HK-2 (cell line): ENCODE results near the gene KDM6B.
"Not testable (repeated sequence)": the region's sequence is repeated elsewhere in the genome, so short reads cannot be mapped to it uniquely, and the experiment has no call there.

Source experiments
- DNase-seq: peaks from one replicate; pipeline ENCODE4 v3.0.0-alpha.2; 2018; ENCODE audit not compliant: unreplicated experiment

Gene KDM6B

DNA sequence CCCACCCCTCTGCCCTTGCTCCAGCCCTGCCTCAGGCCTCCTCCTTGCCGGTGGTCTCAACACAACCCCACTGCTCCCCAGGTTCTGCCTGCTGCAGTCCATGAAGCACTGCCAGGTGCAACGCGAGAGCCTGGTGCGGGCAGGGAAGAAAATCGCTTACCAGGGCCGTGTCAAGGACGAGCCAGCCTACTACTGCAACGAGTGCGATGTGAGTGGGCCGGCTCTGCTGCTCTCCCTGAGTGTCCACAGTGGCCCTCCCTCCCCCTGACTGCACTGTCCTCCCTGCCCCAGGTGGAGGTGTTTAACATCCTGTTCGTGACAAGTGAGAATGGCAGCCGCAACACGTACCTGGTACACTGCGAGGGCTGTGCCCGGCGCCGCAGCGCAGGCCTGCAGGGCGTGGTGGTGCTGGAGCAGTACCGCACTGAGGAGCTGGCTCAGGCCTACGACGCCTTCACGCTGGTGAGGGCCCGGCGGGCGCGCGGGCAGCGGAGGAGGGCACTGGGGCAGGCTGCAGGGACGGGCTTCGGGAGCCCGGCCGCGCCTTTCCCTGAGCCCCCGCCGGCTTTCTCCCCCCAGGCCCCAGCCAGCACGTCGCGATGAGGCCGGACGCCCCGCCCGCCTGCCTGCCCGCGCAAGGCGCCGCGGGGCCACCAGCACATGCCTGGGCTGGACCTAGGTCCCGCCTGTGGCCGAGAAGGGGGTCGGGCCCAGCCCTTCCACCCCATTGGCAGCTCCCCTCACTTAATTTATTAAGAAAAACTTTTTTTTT, 19.1 kb downstream of the KDM6B start:
- no peak for DNase-seq

DNA sequence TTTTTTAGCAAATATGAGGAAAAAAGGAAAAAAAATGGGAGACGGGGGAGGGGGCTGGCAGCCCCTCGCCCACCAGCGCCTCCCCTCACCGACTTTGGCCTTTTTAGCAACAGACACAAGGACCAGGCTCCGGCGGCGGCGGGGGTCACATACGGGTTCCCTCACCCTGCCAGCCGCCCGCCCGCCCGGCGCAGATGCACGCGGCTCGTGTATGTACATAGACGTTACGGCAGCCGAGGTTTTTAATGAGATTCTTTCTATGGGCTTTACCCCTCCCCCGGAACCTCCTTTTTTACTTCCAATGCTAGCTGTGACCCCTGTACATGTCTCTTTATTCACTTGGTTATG, 19.6 kb downstream of the KDM6B start:
- DNase-seq = no peak

DNA sequence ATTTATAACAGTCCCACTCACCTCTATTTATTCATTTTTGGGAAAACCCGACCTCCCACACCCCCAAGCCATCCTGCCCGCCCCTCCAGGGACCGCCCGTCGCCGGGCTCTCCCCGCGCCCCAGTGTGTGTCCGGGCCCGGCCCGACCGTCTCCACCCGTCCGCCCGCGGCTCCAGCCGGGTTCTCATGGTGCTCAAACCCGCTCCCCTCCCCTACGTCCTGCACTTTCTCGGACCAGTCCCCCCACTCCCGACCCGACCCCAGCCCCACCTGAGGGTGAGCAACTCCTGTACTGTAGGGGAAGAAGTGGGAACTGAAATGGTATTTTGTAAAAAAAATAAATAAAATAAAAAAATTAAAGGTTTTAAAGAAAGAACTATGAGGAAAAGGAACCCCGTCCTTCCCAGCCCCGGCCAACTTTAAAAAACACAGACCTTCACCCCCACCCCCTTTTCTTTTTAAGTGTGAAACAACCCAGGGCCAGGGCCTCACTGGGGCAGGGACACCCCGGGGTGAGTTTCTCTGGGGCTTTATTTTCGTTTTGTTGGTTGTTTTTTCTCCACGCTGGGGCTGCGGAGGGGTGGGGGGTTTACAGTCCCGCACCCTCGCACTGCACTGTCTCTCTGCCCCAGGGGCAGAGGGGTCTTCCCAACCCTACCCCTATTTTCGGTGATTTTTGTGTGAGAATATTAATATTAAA, 20.2 kb downstream of the KDM6B start:
- no peak for DNase-seq

DNA sequence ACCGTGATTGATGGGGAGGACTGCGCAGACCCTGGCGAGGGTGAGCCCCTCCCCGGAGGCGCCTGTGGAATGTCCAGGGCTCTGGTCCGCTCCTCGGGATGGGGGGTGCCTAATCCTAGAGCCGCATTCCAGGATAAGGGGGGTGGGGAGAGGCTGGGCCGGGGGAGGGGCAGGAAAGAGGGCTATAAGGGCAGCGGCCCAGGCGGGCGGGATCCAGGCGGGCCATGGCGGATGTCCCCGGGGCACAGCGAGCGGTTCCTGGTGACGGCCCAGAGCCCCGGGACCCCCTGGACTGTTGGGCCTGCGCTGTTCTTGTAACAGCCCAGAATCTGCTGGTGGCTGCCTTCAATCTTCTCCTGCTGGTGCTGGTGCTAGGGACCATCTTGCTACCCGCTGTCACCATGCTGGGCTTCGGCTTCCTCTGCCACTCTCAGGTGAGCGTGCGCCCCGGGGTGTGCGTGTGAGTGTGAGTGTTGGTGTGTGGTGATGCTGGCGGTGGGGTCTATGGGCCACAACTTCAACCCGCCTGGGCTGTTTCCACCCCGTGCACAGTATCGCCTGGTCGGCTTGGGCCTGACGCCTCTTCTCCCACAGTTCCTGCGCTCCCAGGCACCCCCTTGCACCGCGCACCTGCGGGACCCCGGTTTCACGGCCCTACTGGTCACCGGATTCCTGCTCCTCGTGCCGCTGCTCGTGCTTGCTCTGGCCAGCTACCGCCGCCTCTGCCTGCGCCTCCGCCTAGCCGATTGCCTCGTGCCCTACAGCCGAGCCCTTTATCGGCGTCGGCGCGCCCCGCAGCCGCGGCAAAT, 21.0 kb downstream of the KDM6B start, which contains the start of gene TMEM88:
TMEM88 (plus strand) TSS at position 216 of the 809 bp plus-strand sequence; CDS start at position 225, 9 bp downstream.
- no peak for DNase-seq

DNA sequence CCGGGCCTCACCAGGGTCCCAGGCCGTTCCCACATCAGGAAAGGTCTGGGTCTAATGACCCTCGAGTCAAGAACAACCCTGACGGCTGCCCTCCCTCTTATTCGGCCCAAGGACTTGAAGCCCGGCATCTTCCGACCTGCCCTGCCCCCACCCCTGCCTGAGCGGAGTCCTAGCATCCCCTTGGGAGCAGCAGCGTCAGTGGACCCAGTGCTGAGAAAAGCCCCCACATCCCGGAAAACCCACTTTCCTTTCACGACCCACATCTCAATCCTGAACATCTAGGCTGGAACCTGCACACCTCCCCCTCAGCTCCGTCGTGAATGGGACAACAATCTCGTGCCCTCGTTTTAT, 21.6 kb downstream of the KDM6B start:
- DNase-seq = no peak

DNA sequence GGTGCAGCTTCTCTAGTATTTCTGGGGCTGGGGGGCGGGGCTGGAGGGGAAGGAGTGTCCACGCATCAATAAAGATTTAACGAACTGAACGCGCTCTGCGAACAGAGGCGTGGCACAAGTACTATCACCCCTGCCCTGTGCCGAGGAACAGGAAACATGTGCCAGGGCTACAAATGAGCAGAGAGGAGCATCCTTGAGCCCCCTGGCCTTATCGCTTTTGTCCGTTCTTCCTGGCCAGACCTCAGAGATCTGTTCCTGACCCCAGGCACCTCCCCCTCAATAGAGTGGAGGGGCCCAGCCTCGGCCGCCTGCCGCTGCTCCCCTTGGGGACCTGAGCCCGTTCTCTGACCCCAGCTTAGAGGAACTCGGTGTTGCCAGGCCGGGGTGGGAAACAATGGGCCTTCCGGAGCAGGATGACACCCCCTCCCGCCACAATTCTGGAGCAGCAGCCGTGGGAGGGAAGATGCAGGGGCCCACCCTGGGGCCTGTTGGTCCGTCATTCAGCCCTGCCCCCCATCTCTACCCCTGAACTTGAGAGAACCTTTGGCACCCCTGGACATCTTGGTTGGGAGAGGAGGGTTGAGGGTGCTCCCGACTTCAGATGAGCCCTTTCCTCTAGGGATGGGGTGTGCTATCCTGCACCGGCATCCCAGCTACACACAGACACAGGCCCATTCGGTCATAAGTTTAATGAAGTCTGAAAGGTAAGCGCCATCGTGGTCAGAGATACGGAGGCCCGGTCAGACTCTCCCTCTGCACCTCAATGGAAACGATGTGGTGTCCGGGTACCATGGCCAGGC, 22.2 kb downstream of the KDM6B start:
- DNase-seq = peak; percentile 28

DNA sequence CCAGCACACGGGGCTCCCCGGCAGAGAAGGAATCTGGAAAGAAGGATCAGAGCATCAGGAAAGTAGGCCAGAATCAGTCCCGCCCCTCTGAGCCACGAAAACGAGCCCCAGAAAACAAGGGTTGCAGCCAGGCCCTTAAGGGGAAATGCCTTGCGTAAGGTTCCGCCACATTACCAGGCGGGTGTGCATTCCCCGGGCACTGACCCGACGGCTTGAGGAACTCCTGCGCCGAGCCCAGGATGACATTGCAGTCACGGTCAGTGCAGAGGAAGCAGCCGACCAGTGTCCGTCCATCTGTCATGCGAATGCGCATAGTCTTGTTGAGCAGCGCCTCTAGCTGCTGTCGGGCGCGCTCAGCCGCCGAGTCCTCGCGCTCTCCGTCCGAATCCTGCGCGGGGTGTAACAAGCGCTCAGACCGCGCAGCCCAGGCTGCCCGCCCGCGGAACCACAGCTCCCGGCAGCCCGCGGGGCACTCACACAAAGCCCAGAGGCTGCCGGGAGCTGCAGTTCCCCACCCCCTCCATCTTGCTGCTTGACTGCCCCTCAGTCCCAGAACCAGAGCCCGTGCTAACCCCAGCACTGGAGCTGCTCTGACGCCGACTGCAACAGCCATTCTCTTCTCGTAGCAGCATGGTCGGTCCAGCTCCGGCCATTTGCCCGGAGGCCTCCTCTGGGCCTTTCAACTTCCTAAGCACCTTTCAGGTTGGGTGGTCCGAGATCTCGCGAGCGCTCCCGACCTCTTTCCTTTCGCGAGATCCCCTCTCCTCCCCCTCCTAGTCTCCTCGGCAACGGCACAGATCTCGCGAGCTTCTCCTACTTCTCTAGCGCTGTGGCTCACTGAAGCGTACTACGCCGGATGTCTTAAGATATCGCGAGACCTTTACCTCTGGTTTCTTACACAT, 23.0 kb downstream of the KDM6B start, which contains the start of gene NAA38:
NAA38 (minus strand) TSS at position 749 of the 902 bp plus-strand sequence; CDS start at position 653, 96 bp downstream.
- DNase-seq = peak; percentile 96

DNA sequence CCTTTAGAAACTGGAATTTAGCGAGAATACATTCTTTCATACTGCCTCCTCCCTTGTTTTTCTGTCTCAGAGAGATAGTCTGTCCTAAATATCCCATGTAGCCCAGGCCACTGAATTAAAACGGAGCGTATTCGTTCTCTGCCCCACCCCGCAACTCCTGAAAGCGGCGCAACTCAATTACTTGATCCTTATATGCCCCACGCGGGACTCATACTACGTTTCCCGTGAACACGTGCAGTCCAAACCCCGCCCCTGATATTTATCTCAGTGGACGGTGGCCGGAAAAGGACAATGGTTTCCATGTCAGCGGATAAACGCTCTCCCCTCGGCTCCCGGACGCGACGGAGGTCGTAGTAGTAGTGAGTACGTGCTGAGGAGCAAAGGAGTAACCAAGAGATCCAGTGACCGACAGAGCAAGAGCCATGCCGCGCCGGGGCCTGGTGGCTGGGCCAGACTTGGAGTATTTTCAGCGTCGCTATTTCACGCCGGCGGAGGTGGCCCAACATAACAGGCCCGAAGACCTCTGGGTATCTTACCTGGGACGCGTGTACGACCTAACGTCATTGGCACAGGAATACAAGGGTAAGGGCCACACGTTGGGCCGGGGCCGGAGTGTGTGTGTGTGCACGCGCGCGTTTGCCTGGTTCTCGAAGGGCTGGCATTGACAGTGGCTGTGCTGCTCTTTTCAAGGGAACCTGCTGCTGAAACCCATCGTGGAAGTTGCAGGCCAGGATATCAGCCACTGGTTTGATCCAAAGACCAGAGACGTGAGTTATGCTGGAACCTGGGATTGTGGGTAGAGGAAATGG, 23.9 kb downstream of the KDM6B start, which contains the start of gene CYB5D1:
CYB5D1 (plus strand) TSS at position 291 of the 809 bp plus-strand sequence; CDS start at position 423, 132 bp downstream.
- peak; percentile 89 for DNase-seq

DNA sequence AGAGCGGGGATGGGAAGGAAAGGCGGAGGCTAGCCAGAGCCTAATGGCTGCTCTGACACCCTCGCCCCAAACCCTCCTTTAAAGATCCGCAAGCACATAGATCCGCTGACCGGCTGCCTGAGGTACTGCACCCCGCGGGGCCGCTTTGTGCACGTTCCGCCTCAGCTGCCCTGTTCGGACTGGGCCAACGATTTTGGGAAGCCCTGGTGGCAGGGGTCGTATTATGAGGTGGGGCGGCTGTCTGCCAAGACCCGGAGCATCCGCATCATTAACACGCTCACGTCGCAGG, 24.4 kb downstream of the KDM6B start:
- peak; percentile 49 for DNase-seq

DNA sequence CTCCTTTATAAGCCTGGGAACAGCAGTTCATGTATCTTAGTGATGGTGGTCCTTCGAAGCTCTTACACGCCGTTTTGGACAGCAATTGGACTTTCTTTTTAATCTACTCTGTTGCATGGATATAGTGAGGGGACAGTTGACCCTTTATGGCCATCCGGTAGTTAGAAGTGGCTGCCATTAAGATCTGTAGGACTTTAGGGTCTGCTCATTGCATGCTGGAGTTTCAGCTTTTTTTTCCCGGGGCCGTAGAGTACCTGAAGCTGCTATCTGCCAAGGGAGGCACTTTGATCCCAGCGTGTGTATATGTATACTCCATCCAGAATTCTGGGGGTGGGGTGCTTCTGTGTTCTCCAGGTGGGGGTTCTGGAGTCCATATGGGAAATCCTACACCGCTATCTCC, 25.0 kb downstream of the KDM6B start:
- no peak for DNase-seq

DNA sequence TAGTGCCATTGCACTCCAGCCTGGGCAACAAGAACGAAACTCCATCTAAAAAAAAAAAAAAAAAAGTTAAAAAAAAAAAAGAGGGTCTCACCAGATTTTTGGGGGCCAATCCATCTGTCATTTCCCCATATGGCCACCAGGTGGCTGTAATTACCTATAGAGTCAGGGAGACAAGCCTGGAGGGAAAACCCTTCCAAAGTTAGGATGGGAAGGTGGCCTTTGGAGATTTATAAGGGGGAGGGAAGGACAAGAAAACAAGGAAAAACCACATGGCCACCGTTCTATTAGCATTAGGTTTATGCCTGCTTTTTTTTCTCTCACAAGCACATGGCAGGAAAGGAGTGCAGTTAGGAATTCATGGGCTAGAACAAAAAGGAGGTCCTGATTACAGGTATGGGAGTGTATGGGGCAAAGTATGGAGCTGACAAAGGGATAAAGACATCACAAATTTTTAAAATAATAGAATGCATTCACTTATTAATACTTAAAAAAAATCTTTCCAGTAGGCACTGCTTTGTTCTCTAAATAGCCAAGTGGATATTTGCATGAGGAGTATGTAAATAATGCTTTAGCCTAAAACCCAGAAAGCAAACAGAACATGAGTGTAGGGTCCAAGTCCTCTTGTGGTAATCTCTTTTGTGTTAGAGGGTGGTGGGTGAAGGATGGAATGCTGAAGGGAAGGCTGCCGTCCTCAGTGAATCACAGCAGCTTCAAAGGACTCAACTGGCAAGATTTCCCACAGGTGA, 28.8 kb downstream of the KDM6B start:
- DNase-seq = peak; percentile 26

DNA sequence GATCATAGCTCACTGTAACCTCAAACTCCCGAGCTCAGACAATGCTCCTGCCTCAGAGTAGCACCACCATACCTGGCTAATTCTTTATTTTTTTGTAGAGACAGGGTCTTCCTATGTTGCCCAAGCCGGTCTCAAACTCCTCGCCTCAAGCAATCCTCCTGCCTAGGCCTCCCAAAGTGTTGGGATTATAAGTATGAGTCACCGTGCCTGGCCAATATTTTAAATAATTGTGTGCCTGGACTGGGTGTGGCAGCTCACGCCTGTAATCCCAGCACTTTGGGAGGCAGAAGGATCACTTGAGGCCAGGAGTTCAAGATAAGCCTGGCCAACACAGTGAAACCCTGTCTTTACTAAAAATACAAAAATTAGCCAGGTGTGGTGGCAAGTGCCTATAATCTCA, 30.4 kb downstream of the KDM6B start:
- DNase-seq = not testable (repeated sequence)

DNA sequence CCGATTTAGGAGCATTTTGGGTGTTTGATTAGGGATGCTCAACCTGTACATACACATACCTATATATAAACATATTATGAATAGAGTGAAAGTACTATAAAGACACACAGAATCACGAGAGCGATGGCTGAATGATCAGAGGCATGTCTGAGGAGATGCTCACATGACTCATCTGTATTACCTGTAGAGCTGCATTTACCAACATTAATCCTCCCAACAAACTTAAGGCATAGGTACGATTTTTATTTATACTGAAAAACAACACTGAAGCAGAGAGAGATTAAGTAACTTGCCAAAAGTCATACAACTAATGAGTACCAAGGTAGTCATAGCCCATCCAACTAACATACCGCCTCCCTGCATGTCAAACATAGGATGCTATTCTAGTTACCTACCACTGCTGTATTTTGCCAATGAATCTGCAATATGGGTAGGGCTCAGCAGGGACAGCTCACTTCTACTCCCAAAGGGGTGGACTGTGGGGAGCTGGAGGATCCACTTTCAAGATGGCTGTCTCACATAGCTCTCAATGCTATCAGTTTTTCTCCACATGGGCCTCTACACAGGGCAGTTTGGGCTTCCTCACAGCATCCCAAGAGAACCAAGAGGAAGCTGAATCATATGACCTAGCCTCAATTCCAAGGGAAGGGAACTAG, 31.1 kb downstream of the KDM6B start:
- no peak for DNase-seq

DNA sequence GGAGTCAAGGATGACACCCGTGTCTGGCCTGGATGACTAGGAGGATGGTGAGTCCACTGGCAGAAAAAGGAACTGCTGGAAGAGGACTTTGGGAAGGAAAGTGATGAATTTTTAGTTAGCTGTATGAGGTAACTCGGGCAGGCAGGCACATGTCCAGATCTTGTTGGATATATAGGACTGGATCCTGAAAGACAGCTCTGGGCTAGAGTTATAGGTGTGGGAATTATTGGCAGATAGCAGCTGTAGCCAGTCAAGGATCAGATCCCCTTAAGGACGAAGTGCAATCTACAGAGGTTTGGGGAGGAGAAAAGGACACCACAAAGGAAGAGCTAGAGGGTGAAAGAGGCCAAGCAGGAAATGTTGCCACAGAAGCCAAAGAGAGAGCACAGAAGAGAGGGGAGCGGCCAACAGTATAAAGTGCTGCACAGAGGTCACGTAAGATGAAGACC, 33.9 kb downstream of the KDM6B start:
- no peak for DNase-seq

DNA sequence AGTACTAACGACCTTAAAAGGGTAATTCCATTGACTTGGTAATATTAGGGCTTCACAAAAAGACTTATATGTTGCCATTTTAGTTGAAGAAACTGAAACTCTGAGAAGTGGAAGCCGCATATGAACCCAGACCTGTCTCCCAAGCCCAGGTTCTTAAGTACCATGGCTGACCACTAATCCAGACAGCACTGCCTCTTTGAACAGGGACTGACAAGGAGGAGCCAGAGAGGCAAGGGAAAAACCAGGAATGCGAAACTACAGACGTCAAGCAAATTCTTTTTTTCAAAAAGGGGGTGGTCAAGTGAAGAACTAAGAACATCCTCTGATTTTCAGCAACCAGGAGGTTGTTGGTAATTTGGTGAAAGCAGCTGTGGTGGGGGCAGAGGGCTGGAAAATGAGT, 39.0 kb downstream of the KDM6B start:
- DNase-seq = no peak

DNA sequence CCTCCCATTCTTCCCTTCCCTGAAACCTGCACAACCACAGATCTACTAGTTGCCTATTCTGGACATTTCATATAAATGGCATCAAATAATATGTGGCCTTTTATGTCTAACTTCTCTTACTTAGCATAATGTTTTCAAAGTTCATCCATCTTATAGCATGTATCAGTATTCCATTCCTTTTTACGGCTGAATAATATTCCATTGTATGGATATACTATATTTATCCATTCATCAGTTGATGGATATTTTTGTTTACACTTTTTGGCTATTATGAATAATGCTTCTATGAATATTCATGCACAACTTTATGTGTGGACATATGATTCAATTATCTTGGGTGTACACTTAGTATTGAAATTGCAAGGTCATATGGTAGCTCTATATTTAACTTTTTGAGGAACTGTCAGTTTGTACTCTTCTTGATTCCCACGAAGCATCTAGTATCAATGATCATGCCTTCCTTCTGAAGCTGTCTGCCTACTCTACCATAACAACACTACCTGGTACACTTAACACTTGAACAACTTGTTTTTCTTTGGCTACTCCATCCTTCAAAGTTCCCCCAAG, 41.9 kb downstream of the KDM6B start:
- no peak for DNase-seq

DNA sequence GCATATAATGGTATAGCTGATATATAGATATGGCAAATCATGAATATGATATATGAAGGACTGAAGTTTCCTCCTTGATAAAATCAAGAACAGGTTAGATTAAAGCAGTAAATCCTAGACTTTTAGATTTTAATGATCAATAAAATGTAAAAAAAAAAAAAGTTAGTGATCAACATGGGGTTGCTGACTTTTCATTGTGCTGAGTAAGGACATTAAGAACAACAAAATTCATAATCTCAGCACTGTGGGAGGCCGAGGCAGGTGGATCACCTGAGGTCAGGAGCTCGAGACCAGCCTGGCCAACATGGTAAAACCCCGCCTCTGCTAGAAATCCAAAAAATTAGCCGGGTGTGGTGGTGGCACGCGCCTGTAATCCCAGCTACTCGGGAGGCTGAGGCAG, 44.2 kb downstream of the KDM6B start:
- DNase-seq = no peak
